HUES48 (cell line): ENCODE data around the gene SGIP1.
"Not testable (repeated sequence)": the region's sequence is repeated elsewhere in the genome, so short reads cannot be mapped to it uniquely, and the experiment has no call there.

ENCODE experiments used
- H3K27ac ChIP-seq: one replicate; pipeline ENCODE4 v1.7.0; 2013; ENCODE audit warnings: low read depth, low read length, inconsistent platforms
- H3K27me3 ChIP-seq: 2 replicates; pipeline ENCODE4 v1.6.1; 2013; ENCODE audit warnings: mild to moderate bottlenecking, low read length; ENCODE audit not compliant: control insufficient read depth, insufficient read depth
- H3K36me3 ChIP-seq: 2 replicates; pipeline ENCODE4 v1.6.1; 2013; ENCODE audit warnings: low read length; ENCODE audit not compliant: control insufficient read depth, insufficient read depth
- H3K4me1 ChIP-seq: 2 replicates; pipeline ENCODE4 v1.6.1; 2013; ENCODE audit warnings: mild to moderate bottlenecking, low read length; ENCODE audit not compliant: control insufficient read depth, insufficient read depth
- H3K4me3 ChIP-seq: 2 replicates; pipeline ENCODE4 v1.5.1; 2013; ENCODE audit warnings: mild to moderate bottlenecking, low read depth, low read length
- H3K9ac ChIP-seq: 2 replicates; pipeline ENCODE4 v1.6.1; 2013; ENCODE audit warnings: mild to moderate bottlenecking, low read depth, low read length, moderate library complexity
- H3K9me3 ChIP-seq: 2 replicates; pipeline ENCODE4 v1.6.1; 2013; ENCODE audit warnings: low read length; ENCODE audit not compliant: control insufficient read depth, insufficient read depth

SGIP1 gene

DNA sequence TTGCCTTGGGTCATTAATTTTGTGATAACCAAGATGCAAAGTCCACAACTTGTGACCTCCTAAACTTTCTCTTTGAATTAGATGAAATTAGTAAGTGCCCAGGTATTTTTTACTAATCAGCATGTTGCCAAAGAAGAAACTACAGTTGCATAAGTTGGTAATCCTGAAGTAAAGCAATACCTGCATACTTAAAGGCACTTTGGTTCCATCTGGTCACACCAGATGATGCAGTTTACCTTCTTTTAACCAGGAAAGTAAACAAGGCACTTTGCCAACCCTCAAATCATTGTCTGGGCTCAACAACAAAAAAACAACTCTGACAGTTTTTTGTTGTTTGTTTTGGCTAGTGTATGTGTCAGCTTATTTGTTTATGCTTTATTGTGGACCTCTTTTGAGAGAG, 162.8 kb downstream of the SGIP1 start:
- H3K4me3 ChIP-seq: no peak overlapping the region

GRCh38 chr1:66699213-66699612, 165.3 kb downstream of the SGIP1 start:
- Histone ChIP-seq H3K36me3 (no peaks in the 10 kb centered on the region), H3K27ac (no peak overlapping the region), H3K9me3 (no peaks in the 10 kb centered on the region), H3K4me3 (no peak overlapping the region), H3K27me3 (no peaks in the 10 kb centered on the region), H3K9ac (no peak overlapping the region), H3K4me1 (peaks cover 5% of the 10 kb centered on the region; the same call in 1 of the 2 replicates)

More for the DNA sequence above, 162.8 kb downstream of the SGIP1 start:
- H3K27me3 ChIP-seq: no peaks in the 10 kb centered on the region
- H3K9ac ChIP-seq: no peak overlapping the region
- no peaks in the 10 kb centered on the region for H3K36me3 ChIP-seq
- H3K27ac ChIP-seq: no peak overlapping the region
- peaks cover 5% of the 10 kb centered on the region; the same call in 1 of the 2 replicates for H3K4me1 ChIP-seq
- no peaks in the 10 kb centered on the region for H3K9me3 ChIP-seq

- H3K4me1 ChIP-seq: no peaks in the 10 kb centered on the region
- no peaks in the 10 kb centered on the region for H3K9me3 ChIP-seq
- no peak overlapping the region for H3K27ac ChIP-seq
- no peaks in the 10 kb centered on the region for H3K36me3 ChIP-seq
- no peak overlapping the region for H3K9ac ChIP-seq
- H3K27me3 ChIP-seq: no peaks in the 10 kb centered on the region
- H3K4me3 ChIP-seq: no peak overlapping the region
These were observed 170.4 kb downstream of the SGIP1 start for GRCh38 chr1:66704177-66704875.

GRCh38 chr1:66705110-66705509, 171.2 kb downstream of the SGIP1 start:
- no peaks in the 10 kb centered on the region for H3K36me3 ChIP-seq
- no peak overlapping the region for H3K4me3 ChIP-seq
- no peak overlapping the region for H3K9ac ChIP-seq
- H3K27ac ChIP-seq: no peak overlapping the region
- H3K4me1 ChIP-seq: no peaks in the 10 kb centered on the region
- H3K9me3 ChIP-seq: no peaks in the 10 kb centered on the region
- H3K27me3 ChIP-seq: no peaks in the 10 kb centered on the region

GRCh38 chr1:66711420-66711819, 177.5 kb downstream of the SGIP1 start:
- no peaks in the 10 kb centered on the region for H3K36me3 ChIP-seq
- H3K9ac ChIP-seq: no peak overlapping the region
- no peaks in the 10 kb centered on the region for H3K27me3 ChIP-seq
- H3K4me1 ChIP-seq: peaks cover 3% of the 10 kb centered on the region; the same call in 1 of the 2 replicates
- no peak overlapping the region for H3K4me3 ChIP-seq
- no peaks in the 10 kb centered on the region for H3K9me3 ChIP-seq
- no peak overlapping the region for H3K27ac ChIP-seq

GRCh38 chr1:66712839-66713238, 178.9 kb downstream of the SGIP1 start:
- no peaks in the 10 kb centered on the region for H3K36me3 ChIP-seq
- H3K4me3 ChIP-seq: no peak overlapping the region
- no peaks in the 10 kb centered on the region for H3K9me3 ChIP-seq
- H3K27me3 ChIP-seq: no peaks in the 10 kb centered on the region
- H3K27ac ChIP-seq: no peak overlapping the region
- no peak overlapping the region for H3K9ac ChIP-seq
- H3K4me1 ChIP-seq: peaks cover 3% of the 10 kb centered on the region; the same call in 1 of the 2 replicates

DNA sequence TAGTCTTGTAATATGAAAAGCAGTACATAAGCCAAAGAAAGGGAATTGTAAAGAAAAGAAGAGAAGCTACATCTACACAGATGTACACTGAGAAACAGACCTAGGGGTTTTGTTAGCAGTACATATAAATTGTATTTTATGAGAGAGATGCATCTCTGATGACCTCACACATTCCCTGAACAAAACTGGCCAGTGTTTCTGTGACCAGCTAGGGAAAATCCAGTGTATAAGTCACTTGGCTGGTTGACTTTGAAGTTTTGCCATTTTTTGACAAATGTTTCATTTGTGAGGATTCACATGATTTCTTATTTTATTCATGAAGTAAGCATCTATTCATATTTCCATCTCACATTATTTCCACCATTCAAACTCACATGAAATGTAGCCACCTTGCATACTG, 190.0 kb downstream of the SGIP1 start:
- Histone ChIP-seq H3K36me3 (no peaks in the 10 kb centered on the region), H3K4me1 (peaks cover 3% of the 10 kb centered on the region; the same call in 1 of the 2 replicates), H3K4me3 (no peak overlapping the region), H3K27me3 (no peaks in the 10 kb centered on the region), H3K27ac (no peak overlapping the region), H3K9me3 (no peaks in the 10 kb centered on the region), H3K9ac (no peak overlapping the region)

DNA sequence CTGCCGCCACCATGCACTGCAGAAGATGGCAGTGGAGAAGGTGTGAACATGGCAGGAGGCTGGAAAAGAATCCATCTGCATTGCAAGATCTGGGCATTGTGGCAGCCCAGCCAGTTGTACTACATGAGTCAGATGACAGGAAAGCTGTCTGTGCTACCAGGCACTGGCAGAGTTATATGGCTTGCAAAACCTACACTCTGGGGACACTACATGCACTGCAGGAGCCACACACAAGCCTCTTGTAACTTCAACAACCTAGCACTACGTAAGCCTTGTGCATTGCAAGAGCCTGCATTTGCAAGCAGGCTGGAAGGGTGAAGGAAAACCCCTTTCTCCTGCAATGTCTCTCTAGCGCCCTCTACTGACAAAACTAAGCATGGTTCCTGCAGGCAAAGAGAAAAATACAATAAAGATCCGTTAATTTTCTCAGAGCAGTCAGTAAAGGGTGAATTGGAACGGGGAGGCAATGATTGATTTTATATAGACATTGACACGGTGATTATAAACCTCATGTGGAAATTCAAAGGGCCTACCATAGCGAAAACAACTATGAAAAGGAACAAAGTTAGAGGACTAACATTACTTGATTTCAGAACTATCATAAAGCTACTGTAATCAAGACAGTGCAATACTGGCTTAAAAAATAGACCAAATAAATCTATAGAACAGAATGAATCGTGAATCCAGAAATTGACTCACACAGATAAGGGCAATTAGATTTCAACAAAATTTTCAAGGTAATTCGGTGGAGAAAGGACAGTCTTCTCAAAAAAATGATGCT, 192.1 kb downstream of the SGIP1 start:
- Histone ChIP-seq H3K9me3 (no peaks in the 10 kb centered on the region), H3K27ac (no peak overlapping the region), H3K4me1 (peaks cover 10% of the 10 kb centered on the region), H3K9ac (no peak overlapping the region), H3K27me3 (no peaks in the 10 kb centered on the region), H3K36me3 (no peaks in the 10 kb centered on the region), H3K4me3 (no peak overlapping the region)

DNA sequence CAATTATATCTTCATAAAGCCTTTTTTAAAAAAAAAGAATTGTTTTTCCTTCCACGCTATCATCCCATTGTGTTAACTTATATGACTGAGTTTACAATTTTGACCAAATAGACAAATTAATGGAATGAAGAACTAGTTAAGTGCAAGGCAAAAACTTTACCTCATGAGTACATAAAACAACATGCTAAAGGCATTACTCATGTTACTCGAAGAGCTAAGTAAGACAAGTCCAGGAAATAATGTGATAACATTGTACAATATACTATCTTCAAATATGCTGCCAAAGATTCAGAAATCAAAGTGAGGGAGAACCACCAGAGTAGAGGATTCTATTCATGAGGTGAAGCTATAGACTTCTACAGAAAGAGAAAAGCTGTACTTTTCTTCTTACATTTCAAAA, 194.1 kb downstream of the SGIP1 start:
- Histone ChIP-seq H3K27me3 (no peaks in the 10 kb centered on the region), H3K9ac (no peak overlapping the region), H3K9me3 (no peaks in the 10 kb centered on the region), H3K36me3 (no peaks in the 10 kb centered on the region), H3K4me3 (no peak overlapping the region), H3K4me1 (peaks cover 11% of the 10 kb centered on the region), H3K27ac (no peak overlapping the region)

DNA sequence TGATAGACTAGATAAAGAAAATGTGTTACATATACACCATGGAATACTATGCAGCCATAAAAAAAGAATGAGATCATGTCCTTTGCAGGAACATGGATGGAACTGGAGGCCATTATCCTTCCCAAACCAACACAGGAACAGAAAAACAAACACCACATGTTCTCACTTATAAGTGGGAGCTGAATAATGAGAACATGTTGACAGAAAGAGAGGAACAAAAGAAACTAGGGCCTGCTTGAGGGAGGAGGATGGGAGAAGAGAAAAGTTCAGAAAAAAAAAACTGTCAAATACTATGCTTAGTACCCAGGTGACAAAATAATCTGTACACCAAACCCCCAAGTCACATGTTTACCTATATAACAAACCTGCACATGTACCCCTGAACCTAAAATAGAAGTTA, 194.8 kb downstream of the SGIP1 start:
- H3K4me3 ChIP-seq, H3K9ac ChIP-seq, H3K36me3 ChIP-seq, H3K27me3 ChIP-seq, H3K27ac ChIP-seq, H3K9me3 ChIP-seq: not testable (repeated sequence)
- peaks cover 11% of the 10 kb centered on the region for H3K4me1 ChIP-seq

DNA sequence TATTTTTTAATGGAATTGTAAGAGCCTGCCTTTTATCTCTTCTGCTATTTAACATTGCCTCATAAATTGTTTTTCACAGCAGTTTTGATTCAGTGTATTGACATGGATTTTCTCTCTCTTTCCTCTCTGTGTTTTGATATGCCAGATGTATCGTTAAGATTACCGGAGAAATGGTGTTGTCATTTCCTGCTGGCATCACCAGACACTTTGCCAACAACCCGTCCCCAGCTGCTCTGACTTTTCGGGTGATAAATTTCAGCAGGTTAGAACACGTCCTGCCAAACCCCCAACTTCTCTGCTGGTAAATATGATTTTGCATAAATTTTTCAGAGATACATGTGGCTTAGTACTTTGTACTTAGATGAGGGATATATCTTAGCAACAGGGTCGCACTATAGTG, 195.2 kb downstream of the SGIP1 start:
- Histone ChIP-seq H3K27ac (no peak overlapping the region), H3K36me3 (no peaks in the 10 kb centered on the region), H3K9ac (no peak overlapping the region), H3K9me3 (no peaks in the 10 kb centered on the region), H3K27me3 (no peaks in the 10 kb centered on the region), H3K4me1 (peaks cover 11% of the 10 kb centered on the region), H3K4me3 (no peak overlapping the region)
